Naive B cell (primary cell): ENCODE results near the gene TNPO3. TPM values are rescaled to one million over a fixed set of nuclear protein-coding genes. Genes with fewer than 3 reads are reported as not detected.
A peak's percentile ranks its signal among the peaks of the same experiment; 100 is the strongest.
"Not testable (repeated sequence)": the region's sequence is repeated elsewhere in the genome, so short reads cannot be mapped to it uniquely, and the experiment has no call there.

Source experiments
- ATAC-seq, 2 donors: fragments of 150-1000 bp; cut with Tn5 transposase; 2 replicates each; pipeline ENCODE4 v1.10.0; 2021; ENCODE audit warnings: low read depth in 2 of 2, mild to moderate bottlenecking in 2 of 2, moderate library complexity in 2 of 2
- DNase-seq: peaks from one replicate; pipeline ENCODE4 v3.0.0; 2022
- H3K27ac Mint-ChIP-seq, 6 donors: one replicate each; pipeline ENCODE4 v1.8.0; 2020 to 2022; ENCODE audit warnings: mild to moderate bottlenecking in 6 of 6, mixed read lengths in 6 of 6, moderate library complexity in 5 of 6, inconsistent platforms in 2 of 6
- H3K27me3 Mint-ChIP-seq, 3 donors: one replicate each; pipeline ENCODE4 v1.8.0; 2021 to 2022; ENCODE audit warnings: mixed read lengths in 3 of 3, mild to moderate bottlenecking in 1 of 3
- H3K36me3 Mint-ChIP-seq, 2 donors: one replicate each; pipeline ENCODE4 v1.8.0; 2020 to 2022; ENCODE audit warnings: mixed read lengths in 2 of 2, inconsistent platforms in 1 of 2, mild to moderate bottlenecking in 1 of 2
- H3K4me1 Mint-ChIP-seq, 3 donors: one replicate each; pipeline ENCODE4 v1.8.0; 2020 to 2022; ENCODE audit warnings: mixed read lengths in 3 of 3, inconsistent platforms in 1 of 3, mild to moderate bottlenecking in 1 of 3, moderate library complexity in 1 of 3
- H3K4me3 Mint-ChIP-seq, 8 donors: one replicate each; pipeline ENCODE4 v1.8.0; 2020 to 2022; ENCODE audit warnings: mild to moderate bottlenecking in 8 of 8, mixed read lengths in 8 of 8, moderate library complexity in 8 of 8, inconsistent platforms in 2 of 8
- H3K9me3 Mint-ChIP-seq, 7 donors: one replicate each; pipeline ENCODE4 v1.8.0; 2020 to 2022; ENCODE audit warnings: mixed read lengths in 7 of 7, mild to moderate bottlenecking in 5 of 7, inconsistent platforms in 2 of 7, moderate library complexity in 1 of 7
- polyA plus RNA-seq, 6 donors: library from polyadenylated mRNA; unstranded; fragments of 300-500 nt; fragmentation: Illumina TruSeq; gene quantifications; one replicate each; pipeline ENCODE4 v1.2.3, GENCODE V29; 2021; ENCODE audit warnings: low read depth in 6 of 6

TNPO3 gene
- polyA plus RNA-seq, 6 donors from 2014 or later: 28.7 to 38.7 (median 34.1) TPM

GRCh38 chr7:128913870-128914565 lies 140.9 kb downstream of the TNPO3 start:
- peaks cover 0 to 2% (median 0%) of the 10 kb centered on the region in 7 donors for H3K9me3 Mint-ChIP-seq
- no peaks in the 10 kb centered on the region for H3K36me3 Mint-ChIP-seq
- peaks cover 20 to 50% (median 46%) of the 10 kb centered on the region in 3 donors for H3K27me3 Mint-ChIP-seq

GRCh38 chr7:128912709-128913495 lies 142.0 kb downstream of the TNPO3 start:
- H3K36me3 Mint-ChIP-seq, DNase-seq, H3K9me3 Mint-ChIP-seq, ATAC-seq: not testable (repeated sequence)
- Mint-ChIP-seq H3K4me1 (peaks cover 16 to 30% (median 21%) of the 10 kb centered on the region in 3 donors), H3K27me3 (peaks cover 22 to 62% (median 52%) of the 10 kb centered on the region in 3 donors), H3K27ac (peak overlapping the region in 2 of 6 donors; percentile 62 to 89), H3K4me3 (peak overlapping the region in 1 of 8 donors; percentile 4)

More at GRCh38 chr7:128913870-128914565, 140.9 kb downstream of the TNPO3 start:
- H3K4me3 Mint-ChIP-seq: peak overlapping the region; percentile 65 to 85 (median 78)
- peak overlapping the region in 4 of 6 donors; percentile 25 to 85 (median 74) for H3K27ac Mint-ChIP-seq
- peaks cover 16 to 30% (median 21%) of the 10 kb centered on the region in 3 donors for H3K4me1 Mint-ChIP-seq
- no peak for DNase-seq
- ATAC-seq: no peak

GRCh38 chr7:128912281-128912680 lies 142.6 kb downstream of the TNPO3 start:
- Mint-ChIP-seq H3K27ac (peak overlapping the region in 1 of 6 donors; percentile 89), H3K9me3 (peaks cover 0 to 2% (median 0%) of the 10 kb centered on the region in 7 donors), H3K27me3 (peaks cover 27 to 65% (median 57%) of the 10 kb centered on the region in 3 donors), H3K36me3 (no peaks in the 10 kb centered on the region), H3K4me3 (peak overlapping the region in 1 of 8 donors; percentile 21), H3K4me1 (peaks cover 16 to 30% (median 21%) of the 10 kb centered on the region in 3 donors)
- DNase-seq (no peak), ATAC-seq (no peak)

- H3K4me1 Mint-ChIP-seq: peaks cover 16 to 30% (median 21%) of the 10 kb centered on the region in 3 donors
- no peaks in the 10 kb centered on the region for H3K36me3 Mint-ChIP-seq
- H3K9me3 Mint-ChIP-seq: peaks cover 0 to 2% (median 0%) of the 10 kb centered on the region in 7 donors
- H3K27me3 Mint-ChIP-seq: peaks cover 27 to 71% (median 60%) of the 10 kb centered on the region in 3 donors
- DNase-seq: no peak
- H3K4me3 Mint-ChIP-seq: peak overlapping the region in 2 of 8 donors; percentile 39 to 88
- H3K27ac Mint-ChIP-seq: peak overlapping the region in 1 of 6 donors; percentile 44
- no peak for ATAC-seq
Observed at GRCh38 chr7:128911423-128912031, 143.4 kb downstream of the TNPO3 start.

- H3K27me3 Mint-ChIP-seq: peaks cover 27 to 75% (median 65%) of the 10 kb centered on the region in 3 donors
- H3K27ac Mint-ChIP-seq: peak within 1 kb of the TSS in 2 of 6 donors; percentile 6 to 15
- H3K4me3 Mint-ChIP-seq: peak within 1 kb of the TSS in 6 of 8 donors; percentile 6 to 54 (median 42)
Observed at GRCh38 chr7:128910569-128910945, 144.4 kb downstream of the TNPO3 start, which contains the start of gene KCP. Gene KCP, minus strand, starts transcription at chr7:128910709. Its CDS starts 33 bp downstream, at chr7:128910676.

GRCh38 chr7:128909625-128910568 lies 145.0 kb downstream of the TNPO3 start:
- ATAC-seq: no peak
- Mint-ChIP-seq H3K4me3 (peak overlapping the region in 5 of 8 donors; percentile 6 to 54 (median 42)), H3K4me1 (peaks cover 11 to 24% (median 22%) of the 10 kb centered on the region in 3 donors), H3K9me3 (peaks cover 0 to 2% (median 0%) of the 10 kb centered on the region in 7 donors), H3K27me3 (peaks cover 23 to 68% (median 61%) of the 10 kb centered on the region in 3 donors), H3K27ac (peak overlapping the region in 2 of 6 donors; percentile 6 to 15), H3K36me3 (no peaks in the 10 kb centered on the region)
- no peak for DNase-seq

More at GRCh38 chr7:128910569-128910945, 144.4 kb downstream of the TNPO3 start, which contains the start of gene KCP:
- ATAC-seq: no peak
- Mint-ChIP-seq H3K9me3 (peaks cover 0 to 2% (median 0%) of the 10 kb centered on the region in 7 donors), H3K36me3 (no peaks in the 10 kb centered on the region), H3K4me1 (peaks cover 16 to 28% (median 20%) of the 10 kb centered on the region in 3 donors)
- DNase-seq: no peak

- Mint-ChIP-seq H3K4me1 (peaks cover 8 to 21% (median 20%) of the 10 kb centered on the region in 3 donors), H3K27me3 (peaks cover 28 to 62% (median 57%) of the 10 kb centered on the region in 3 donors), H3K27ac (peak overlapping the region in 2 of 6 donors; percentile 6 to 92), H3K36me3 (no peaks in the 10 kb centered on the region), H3K9me3 (peaks cover 0 to 2% (median 0%) of the 10 kb centered on the region in 7 donors), H3K4me3 (peak overlapping the region in 3 of 8 donors; percentile 6 to 45 (median 42))
- ATAC-seq (no peak), DNase-seq (no peak)
Observed at GRCh38 chr7:128908750-128909624, 145.9 kb downstream of the TNPO3 start.

- H3K27me3 Mint-ChIP-seq: peaks cover 24 to 67% (median 56%) of the 10 kb centered on the region in 3 donors
- DNase-seq (no peak), ATAC-seq (no peak)
- H3K9me3 Mint-ChIP-seq: peaks cover 0 to 2% (median 0%) of the 10 kb centered on the region in 7 donors
- H3K36me3 Mint-ChIP-seq: no peaks in the 10 kb centered on the region
- peaks cover 13 to 20% (median 19%) of the 10 kb centered on the region in 3 donors for H3K4me1 Mint-ChIP-seq
- H3K27ac Mint-ChIP-seq: peak overlapping the region in 2 of 6 donors; percentile 52 to 89
- no peak overlapping the region for H3K4me3 Mint-ChIP-seq
Observed at GRCh38 chr7:128906766-128907559, 147.9 kb downstream of the TNPO3 start.

GRCh38 chr7:128906001-128906765 lies 148.7 kb downstream of the TNPO3 start:
- Mint-ChIP-seq H3K4me1 (peaks cover 13 to 20% (median 19%) of the 10 kb centered on the region in 3 donors), H3K27me3 (peaks cover 21 to 59% (median 50%) of the 10 kb centered on the region in 3 donors), H3K27ac (peak overlapping the region in 3 of 6 donors; percentile 49 to 70 (median 52))

More at GRCh38 chr7:128906001-128906765, 148.7 kb downstream of the TNPO3 start:
- ATAC-seq (no peak), DNase-seq (no peak)
- H3K9me3 Mint-ChIP-seq: peaks cover 0 to 3% (median 0%) of the 10 kb centered on the region in 7 donors
- no peak overlapping the region for H3K4me3 Mint-ChIP-seq
- H3K36me3 Mint-ChIP-seq: no peaks in the 10 kb centered on the region
